HEK293 (cell line): ENCODE results near the gene OGFOD1.

Experiments used
- CTCF ChIA-PET: fragments of 350-600 bp; formaldehyde crosslinking; extraction: SDS; loops from one replicate; lab custom pipeline; 2021; ENCODE audit warnings: antibody characterized with exemption; lab: Yijun Ruan, JAX
- POLR2A ChIA-PET: fragments of 300-600 bp; formaldehyde crosslinking; extraction: SDS; loops from one replicate; lab custom pipeline; 2020; ENCODE audit warnings: antibody characterized with exemption, inconsistent platforms; lab: Yijun Ruan, JAX
- H3K27ac ChIP-seq: fragments of 200-500 bp; sonication (Bioruptor generic); 2 replicates; pipeline ENCODE4 v1.5.1; 2014; ENCODE audit warnings: low read depth, low read length, control low read depth, inconsistent platforms; ENCODE audit errors: extremely low read depth
- H3K36me3 ChIP-seq, 2 experiments: fragments of 200-500 bp in 1 of 2; sonication (Bioruptor generic) in 1 of 2; 1 replicate in 1 of 2; 2 replicates in 1 of 2; pipeline ENCODE4 v1.5.1; 2014 to 2017; ENCODE audit warnings: inconsistent platforms in 2 of 2, low read length in 2 of 2; ENCODE audit not compliant: control insufficient read depth in 2 of 2, insufficient read depth in 1 of 2
- H3K4me1 ChIP-seq: fragments of 200-500 bp; sonication (Bioruptor generic); 2 replicates; pipeline ENCODE4 v1.5.1; 2014; ENCODE audit warnings: mild to moderate bottlenecking, low read length, inconsistent platforms; ENCODE audit not compliant: control insufficient read depth, insufficient read depth
- H3K4me3 ChIP-seq: 2 replicates; pipeline ENCODE4 v1.5.1; 2011; ENCODE audit warnings: low read depth, mild to moderate bottlenecking, control low read depth, low read length, moderate library complexity
- H3K9me3 ChIP-seq: fragments of 200-500 bp; sonication (Bioruptor generic); 2 replicates; pipeline ENCODE4 v1.5.1; 2014; ENCODE audit warnings: low read depth, low read length, inconsistent platforms; ENCODE audit not compliant: control insufficient read depth, insufficient read depth
- EGR2 ChIP-seq: fragments of 450-650 bp; formaldehyde crosslinking; IDR thresholded peaks from 2 replicates; pipeline ENCODE4 v1.5.1; 2016; ENCODE audit warnings: low read depth, missing biosample characterization, missing genetic modification characterization
- SCRT1 ChIP-seq: fragments of 450-650 bp; formaldehyde crosslinking; IDR thresholded peaks from 2 replicates; pipeline ENCODE4 v1.5.1; 2016; ENCODE audit warnings: missing biosample characterization, missing genetic modification characterization, borderline replicate concordance
- SP7 ChIP-seq: fragments of 450-650 bp; formaldehyde crosslinking; IDR thresholded peaks from 2 replicates; pipeline ENCODE4 v1.5.1; 2016; ENCODE audit warnings: missing biosample characterization, missing genetic modification characterization
- ZBTB20 ChIP-seq: fragments of 450-650 bp; formaldehyde crosslinking; IDR thresholded peaks from 2 replicates; pipeline ENCODE4 v1.5.1; 2016; ENCODE audit warnings: missing biosample characterization, missing genetic modification characterization
- ZBTB44 ChIP-seq: fragments of 450-650 bp; IDR thresholded peaks from 2 replicates; pipeline ENCODE4 v1.5.1; 2018; ENCODE audit warnings: missing biosample characterization, mild to moderate bottlenecking, missing genetic modification characterization
- ZNF174 ChIP-seq: fragments of 450-650 bp; formaldehyde crosslinking; IDR thresholded peaks from 2 replicates; pipeline ENCODE4 v1.5.0; 2017; ENCODE audit warnings: missing biosample characterization, mild to moderate bottlenecking, missing genetic modification characterization
- ZNF266 ChIP-seq: fragments of 450-650 bp; formaldehyde crosslinking; IDR thresholded peaks from 2 replicates; pipeline ENCODE4 v1.5.1; 2016; ENCODE audit warnings: missing biosample characterization, missing genetic modification characterization, low read depth
- ZNF274 ChIP-seq, 2 experiments: fragments of 200-500 bp in 1 of 2; fragments of 450-650 bp in 1 of 2; sonication (Bioruptor generic) in 1 of 2; formaldehyde crosslinking in 1 of 2; IDR thresholded peaks; 2 replicates each; pipeline versions ENCODE4 v1.5.1 to v1.6.1; 2014 to 2016; ENCODE audit warnings: borderline replicate concordance in 1 of 2, inconsistent platforms in 1 of 2, low read length in 1 of 2, missing biosample characterization in 1 of 2, missing genetic modification characterization in 1 of 2
- ZNF398 ChIP-seq: fragments of 450-650 bp; formaldehyde crosslinking; IDR thresholded peaks from 2 replicates; pipeline ENCODE4 v1.5.1; 2017; ENCODE audit warnings: missing biosample characterization, missing genetic modification characterization
- ZNF426 ChIP-seq: fragments of 450-650 bp; formaldehyde crosslinking; IDR thresholded peaks from 2 replicates; pipeline ENCODE4 v1.5.1; 2017; ENCODE audit warnings: missing biosample characterization, missing genetic modification characterization, mild to moderate bottlenecking, inconsistent platforms, moderate library complexity
- ZNF473 ChIP-seq: fragments of 450-650 bp; formaldehyde crosslinking; IDR thresholded peaks from 2 replicates; pipeline ENCODE4 v1.5.1; 2017; ENCODE audit warnings: missing biosample characterization, missing genetic modification characterization
- ZNF571 ChIP-seq: fragments of 450-650 bp; formaldehyde crosslinking; IDR thresholded peaks from 2 replicates; pipeline ENCODE4 v1.5.0; 2017; ENCODE audit warnings: missing biosample characterization, missing genetic modification characterization
- ZNF654 ChIP-seq: fragments of 450-650 bp; formaldehyde crosslinking; IDR thresholded peaks from 2 replicates; pipeline ENCODE4 v1.5.1; 2016; ENCODE audit warnings: low read depth, missing biosample characterization, missing genetic modification characterization
- ZNF785 ChIP-seq: fragments of 450-650 bp; formaldehyde crosslinking; IDR thresholded peaks from 2 replicates; pipeline ENCODE4 v1.5.1; 2016; ENCODE audit warnings: missing biosample characterization, missing genetic modification characterization
- TF ChIP-seq, protein P1 (sequence below): fragments of 450-650 bp; formaldehyde crosslinking; IDR thresholded peaks from 2 replicates; pipeline ENCODE4 v1.5.1; 2016; ENCODE audit warnings: missing biosample characterization, missing genetic modification characterization
- TF ChIP-seq, protein P2 (sequence below): fragments of 450-650 bp; formaldehyde crosslinking; IDR thresholded peaks from 2 replicates; pipeline ENCODE4 v1.5.1; 2016; ENCODE audit warnings: missing biosample characterization, missing genetic modification characterization, borderline replicate concordance
- TF ChIP-seq, protein P3 (sequence below): fragments of 450-650 bp; formaldehyde crosslinking; IDR thresholded peaks from 2 replicates; pipeline ENCODE4 v1.5.1; 2016; ENCODE audit warnings: missing biosample characterization, missing genetic modification characterization, low read depth
- TF ChIP-seq, protein P4 (sequence below): fragments of 450-650 bp; formaldehyde crosslinking; IDR thresholded peaks from 2 replicates; pipeline ENCODE4 v1.5.1; 2016; ENCODE audit warnings: missing biosample characterization, missing genetic modification characterization
- TF ChIP-seq, protein P5 (sequence below): fragments of 450-650 bp; formaldehyde crosslinking; IDR thresholded peaks from 2 replicates; pipeline ENCODE4 v1.5.1; 2016; ENCODE audit warnings: missing biosample characterization, missing genetic modification characterization

Gene OGFOD1

GRCh38 chr16:56513972-56514371, 62.6 kb downstream of the OGFOD1 start:
- no peak for TF ChIP-seq ZBTB20 (tag by site-specific recombination)
- no peak for TF ChIP-seq ZNF571 (tag by site-specific recombination)
- peak; percentile 85 for TF ChIP-seq ZBTB44
- TF ChIP-seq, protein P1, sequence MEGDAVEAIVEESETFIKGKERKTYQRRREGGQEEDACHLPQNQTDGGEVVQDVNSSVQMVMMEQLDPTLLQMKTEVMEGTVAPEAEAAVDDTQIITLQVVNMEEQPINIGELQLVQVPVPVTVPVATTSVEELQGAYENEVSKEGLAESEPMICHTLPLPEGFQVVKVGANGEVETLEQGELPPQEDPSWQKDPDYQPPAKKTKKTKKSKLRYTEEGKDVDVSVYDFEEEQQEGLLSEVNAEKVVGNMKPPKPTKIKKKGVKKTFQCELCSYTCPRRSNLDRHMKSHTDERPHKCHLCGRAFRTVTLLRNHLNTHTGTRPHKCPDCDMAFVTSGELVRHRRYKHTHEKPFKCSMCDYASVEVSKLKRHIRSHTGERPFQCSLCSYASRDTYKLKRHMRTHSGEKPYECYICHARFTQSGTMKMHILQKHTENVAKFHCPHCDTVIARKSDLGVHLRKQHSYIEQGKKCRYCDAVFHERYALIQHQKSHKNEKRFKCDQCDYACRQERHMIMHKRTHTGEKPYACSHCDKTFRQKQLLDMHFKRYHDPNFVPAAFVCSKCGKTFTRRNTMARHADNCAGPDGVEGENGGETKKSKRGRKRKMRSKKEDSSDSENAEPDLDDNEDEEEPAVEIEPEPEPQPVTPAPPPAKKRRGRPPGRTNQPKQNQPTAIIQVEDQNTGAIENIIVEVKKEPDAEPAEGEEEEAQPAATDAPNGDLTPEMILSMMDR (tag by site-specific recombination) = peak; percentile 76; the same call in 1 of the 2 replicates
- TF ChIP-seq ZNF785 (tag by site-specific recombination) = no peak
- peak; percentile 36 for TF ChIP-seq ZNF654 (tag by site-specific recombination)
- no peak overlapping the region for H3K4me3 ChIP-seq
- POLR2A ChIA-PET = no interaction called here
- no peak overlapping the region for H3K27ac ChIP-seq
- CTCF ChIA-PET = interaction anchor here (0.6 to 3.3 kb wide), 18 partner anchors 9 to 284 kb away, joined by 3 to 17 read pairs (median 4); no protein-coding TSS in a partner anchor
- H3K4me1 ChIP-seq = 0 out of 2 replicates have a peak, but pooled peaks cover 2% of the 10 kb centered on the region
- H3K36me3 ChIP-seq = peaks cover 12 to 30% of the 10 kb centered on the region in 2 experiments; a peak in 2 of 3 replicates
- no peaks in the 10 kb centered on the region for H3K9me3 ChIP-seq

GRCh38 chr16:56514845-56515244, 63.5 kb downstream of the OGFOD1 start:
- POLR2A ChIA-PET = no interaction called here
- CTCF ChIA-PET = interaction anchor here (0.6 to 3.3 kb wide), 7 partner anchors 12 to 283 kb away, joined by 3 to 17 read pairs (median 5); no protein-coding TSS in a partner anchor
- Histone ChIP-seq H3K9me3 (no peaks in the 10 kb centered on the region), H3K4me1 (0 out of 2 replicates have a peak, but pooled peaks cover 2% of the 10 kb centered on the region), H3K27ac (no peak overlapping the region), H3K4me3 (no peak overlapping the region), H3K36me3 (peaks cover 7 to 23% of the 10 kb centered on the region in 2 experiments; a peak in 2 of 3 replicates)
- TF ChIP-seq ZNF266 (tag by site-specific recombination) = no peak
- TF ChIP-seq ZNF274 (IDR thresholded peaks at IDR 0.05; ENCODE audit: low read length) = no peak
- no peak for TF ChIP-seq ZNF274 (tag by site-specific recombination; IDR thresholded peaks at IDR 0.05; ENCODE audit: borderline replicate concordance)
- TF ChIP-seq, protein P2, sequence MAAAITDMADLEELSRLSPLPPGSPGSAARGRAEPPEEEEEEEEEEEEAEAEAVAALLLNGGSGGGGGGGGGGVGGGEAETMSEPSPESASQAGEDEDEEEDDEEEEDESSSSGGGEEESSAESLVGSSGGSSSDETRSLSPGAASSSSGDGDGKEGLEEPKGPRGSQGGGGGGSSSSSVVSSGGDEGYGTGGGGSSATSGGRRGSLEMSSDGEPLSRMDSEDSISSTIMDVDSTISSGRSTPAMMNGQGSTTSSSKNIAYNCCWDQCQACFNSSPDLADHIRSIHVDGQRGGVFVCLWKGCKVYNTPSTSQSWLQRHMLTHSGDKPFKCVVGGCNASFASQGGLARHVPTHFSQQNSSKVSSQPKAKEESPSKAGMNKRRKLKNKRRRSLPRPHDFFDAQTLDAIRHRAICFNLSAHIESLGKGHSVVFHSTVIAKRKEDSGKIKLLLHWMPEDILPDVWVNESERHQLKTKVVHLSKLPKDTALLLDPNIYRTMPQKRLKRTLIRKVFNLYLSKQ = no peak
- TF ChIP-seq EGR2 (tag by site-specific recombination) = no peak
- TF ChIP-seq SP7 (tag by site-specific recombination) = no peak
- TF ChIP-seq ZNF398 = no peak
- TF ChIP-seq ZNF473 (tag by site-specific recombination) = no peak
- no peak for TF ChIP-seq SCRT1 (tag by site-specific recombination)
- TF ChIP-seq, protein P3, sequence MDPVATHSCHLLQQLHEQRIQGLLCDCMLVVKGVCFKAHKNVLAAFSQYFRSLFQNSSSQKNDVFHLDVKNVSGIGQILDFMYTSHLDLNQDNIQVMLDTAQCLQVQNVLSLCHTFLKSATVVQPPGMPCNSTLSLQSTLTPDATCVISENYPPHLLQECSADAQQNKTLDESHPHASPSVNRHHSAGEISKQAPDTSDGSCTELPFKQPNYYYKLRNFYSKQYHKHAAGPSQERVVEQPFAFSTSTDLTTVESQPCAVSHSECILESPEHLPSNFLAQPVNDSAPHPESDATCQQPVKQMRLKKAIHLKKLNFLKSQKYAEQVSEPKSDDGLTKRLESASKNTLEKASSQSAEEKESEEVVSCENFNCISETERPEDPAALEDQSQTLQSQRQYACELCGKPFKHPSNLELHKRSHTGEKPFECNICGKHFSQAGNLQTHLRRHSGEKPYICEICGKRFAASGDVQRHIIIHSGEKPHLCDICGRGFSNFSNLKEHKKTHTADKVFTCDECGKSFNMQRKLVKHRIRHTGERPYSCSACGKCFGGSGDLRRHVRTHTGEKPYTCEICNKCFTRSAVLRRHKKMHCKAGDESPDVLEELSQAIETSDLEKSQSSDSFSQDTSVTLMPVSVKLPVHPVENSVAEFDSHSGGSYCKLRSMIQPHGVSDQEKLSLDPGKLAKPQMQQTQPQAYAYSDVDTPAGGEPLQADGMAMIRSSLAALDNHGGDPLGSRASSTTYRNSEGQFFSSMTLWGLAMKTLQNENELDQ (tag by site-specific recombination) = no peak
- TF ChIP-seq ZNF174 = no peak
- TF ChIP-seq, protein P4, sequence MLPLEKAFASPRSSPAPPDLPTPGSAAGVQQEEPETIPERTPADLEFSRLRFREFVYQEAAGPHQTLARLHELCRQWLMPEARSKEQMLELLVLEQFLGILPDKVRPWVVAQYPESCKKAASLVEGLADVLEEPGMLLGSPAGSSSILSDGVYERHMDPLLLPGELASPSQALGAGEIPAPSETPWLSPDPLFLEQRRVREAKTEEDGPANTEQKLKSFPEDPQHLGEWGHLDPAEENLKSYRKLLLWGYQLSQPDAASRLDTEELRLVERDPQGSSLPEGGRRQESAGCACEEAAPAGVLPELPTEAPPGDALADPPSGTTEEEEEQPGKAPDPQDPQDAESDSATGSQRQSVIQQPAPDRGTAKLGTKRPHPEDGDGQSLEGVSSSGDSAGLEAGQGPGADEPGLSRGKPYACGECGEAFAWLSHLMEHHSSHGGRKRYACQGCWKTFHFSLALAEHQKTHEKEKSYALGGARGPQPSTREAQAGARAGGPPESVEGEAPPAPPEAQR (tag by site-specific recombination) = no peak
- TF ChIP-seq ZNF785 (tag by site-specific recombination) = no peak
- TF ChIP-seq ZNF426 (tag by site-specific recombination) = no peak
- TF ChIP-seq, protein P5, sequence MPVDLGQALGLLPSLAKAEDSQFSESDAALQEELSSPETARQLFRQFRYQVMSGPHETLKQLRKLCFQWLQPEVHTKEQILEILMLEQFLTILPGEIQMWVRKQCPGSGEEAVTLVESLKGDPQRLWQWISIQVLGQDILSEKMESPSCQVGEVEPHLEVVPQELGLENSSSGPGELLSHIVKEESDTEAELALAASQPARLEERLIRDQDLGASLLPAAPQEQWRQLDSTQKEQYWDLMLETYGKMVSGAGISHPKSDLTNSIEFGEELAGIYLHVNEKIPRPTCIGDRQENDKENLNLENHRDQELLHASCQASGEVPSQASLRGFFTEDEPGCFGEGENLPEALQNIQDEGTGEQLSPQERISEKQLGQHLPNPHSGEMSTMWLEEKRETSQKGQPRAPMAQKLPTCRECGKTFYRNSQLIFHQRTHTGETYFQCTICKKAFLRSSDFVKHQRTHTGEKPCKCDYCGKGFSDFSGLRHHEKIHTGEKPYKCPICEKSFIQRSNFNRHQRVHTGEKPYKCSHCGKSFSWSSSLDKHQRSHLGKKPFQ (tag by site-specific recombination) = no peak
